ENCODE measurements around the gene RASAL1.

DNA sequence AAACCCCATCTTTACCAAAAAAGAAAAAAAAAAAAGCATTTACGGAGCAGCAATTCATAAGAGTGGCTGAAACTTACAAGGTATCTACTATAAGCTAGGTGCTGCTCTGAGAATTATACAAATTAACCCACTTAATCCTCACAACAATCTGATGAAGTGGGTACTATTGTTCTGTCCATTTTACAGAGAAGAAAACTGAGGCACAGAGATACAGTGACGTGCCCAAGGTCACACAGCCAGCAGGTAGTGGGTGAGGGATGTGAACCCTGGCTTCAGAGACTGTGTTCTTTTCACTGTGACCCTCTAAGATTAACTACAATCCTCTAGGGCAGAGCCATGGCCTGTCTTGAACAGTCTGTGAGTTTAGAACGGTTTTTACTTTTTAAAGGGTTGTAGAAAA, 46.4 kb upstream of the RASAL1 start:
- TF ChIP-seq, protein P1, sequence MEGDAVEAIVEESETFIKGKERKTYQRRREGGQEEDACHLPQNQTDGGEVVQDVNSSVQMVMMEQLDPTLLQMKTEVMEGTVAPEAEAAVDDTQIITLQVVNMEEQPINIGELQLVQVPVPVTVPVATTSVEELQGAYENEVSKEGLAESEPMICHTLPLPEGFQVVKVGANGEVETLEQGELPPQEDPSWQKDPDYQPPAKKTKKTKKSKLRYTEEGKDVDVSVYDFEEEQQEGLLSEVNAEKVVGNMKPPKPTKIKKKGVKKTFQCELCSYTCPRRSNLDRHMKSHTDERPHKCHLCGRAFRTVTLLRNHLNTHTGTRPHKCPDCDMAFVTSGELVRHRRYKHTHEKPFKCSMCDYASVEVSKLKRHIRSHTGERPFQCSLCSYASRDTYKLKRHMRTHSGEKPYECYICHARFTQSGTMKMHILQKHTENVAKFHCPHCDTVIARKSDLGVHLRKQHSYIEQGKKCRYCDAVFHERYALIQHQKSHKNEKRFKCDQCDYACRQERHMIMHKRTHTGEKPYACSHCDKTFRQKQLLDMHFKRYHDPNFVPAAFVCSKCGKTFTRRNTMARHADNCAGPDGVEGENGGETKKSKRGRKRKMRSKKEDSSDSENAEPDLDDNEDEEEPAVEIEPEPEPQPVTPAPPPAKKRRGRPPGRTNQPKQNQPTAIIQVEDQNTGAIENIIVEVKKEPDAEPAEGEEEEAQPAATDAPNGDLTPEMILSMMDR (IDR thresholded peaks at IDR 0.05): no peak
- no peak for TF ChIP-seq EP300 (IDR thresholded peaks at IDR 0.05)

Data from stomach (tissue), 4 donors.